A549 (cell line): ENCODE results near the gene GIPR. TPM values are rescaled to one million over a fixed set of nuclear protein-coding genes. Genes with fewer than 3 reads are reported as not detected.
A peak's percentile ranks its signal among the peaks of the same experiment; 100 is the strongest.

Experiments used
- ATAC-seq, 2 experiments: fragments of 200-7000 bp in 1 of 2; fragments of >200 bp in 1 of 2; cut with Nextera tagmentation in 1 of 2; cut with Tn5 transposase in 1 of 2; 3 replicates each; pipeline versions ENCODE4 v1.8.0 to v1.9.1; 2018 to 2020; ENCODE audit warnings: mild to moderate bottlenecking in 1 of 2, moderate library complexity in 1 of 2
- CTCF ChIA-PET: fragments of 300-600 bp; sonication (Branson Sonifier 250); formaldehyde crosslinking; extraction: SDS; loops from one replicate; lab custom pipeline; 2021; ENCODE audit warnings: antibody characterized with exemption, inconsistent platforms; lab: Yijun Ruan, JAX
- POLR2A ChIA-PET: fragments of 350-600 bp; formaldehyde crosslinking; extraction: SDS; loops from one replicate; lab custom pipeline; 2021; ENCODE audit warnings: antibody characterized with exemption, inconsistent platforms; lab: Yijun Ruan, JAX
- DNase-seq, 2 experiments: peaks; one replicate each; pipeline versions ENCODE4 v3.0.0 to v3.0.0-alpha.2; 2011 to 2016; ENCODE audit warnings: low read depth in 1 of 2, low spot score in 1 of 2
- FAIRE-seq: peaks from 2 replicates; lab custom pipeline; 2011; peaks lifted over from hg19 to GRCh38; lab: Jason Lieb, UNC
- H3K27ac ChIP-seq, 2 experiments: fragments of >200 bp; sonication (Bioruptor Twin); formaldehyde crosslinking; 3 replicates each; pipeline ENCODE4 v1.5.1; 2016 to 2017
- H3K4me1 ChIP-seq: fragments of >200 bp; sonication (Bioruptor Twin); formaldehyde crosslinking; 3 replicates; pipeline ENCODE4 v1.6.1; 2016
- H3K4me2 ChIP-seq: fragments of >200 bp; sonication (Bioruptor Twin); formaldehyde crosslinking; 3 replicates; pipeline ENCODE4 v1.6.1; 2016
- H3K4me3 ChIP-seq: fragments of >200 bp; sonication (Bioruptor Twin); formaldehyde crosslinking; 3 replicates; pipeline ENCODE4 v1.5.1; 2016
- H3K9me3 ChIP-seq: fragments of >200 bp; sonication (Bioruptor Twin); formaldehyde crosslinking; 3 replicates; pipeline ENCODE4 v1.6.1; 2016
- BCL3 ChIP-seq: fragments of >200 bp; sonication (Bioruptor Twin); formaldehyde crosslinking; IDR thresholded peaks from 3 replicates; pipeline ENCODE4 v1.6.1; 2016
- CHD2 ChIP-seq: fragments of 150-350 bp; IDR thresholded peaks from 2 replicates; pipeline ENCODE4 v1.6.1; 2014; ENCODE audit warnings: low read length; ENCODE audit not compliant: partially characterized antibody
- CHD4 ChIP-seq: fragments of 200-600 bp; sonication (generic); IDR thresholded peaks from 2 replicates; pipeline ENCODE4 v1.6.1; 2016; ENCODE audit warnings: antibody characterized with exemption, mild to moderate bottlenecking, borderline replicate concordance
- EHMT2 ChIP-seq: fragments of 200-600 bp; sonication (generic); IDR thresholded peaks from 2 replicates; pipeline ENCODE4 v1.6.1; 2016; ENCODE audit warnings: antibody characterized with exemption, low read depth, mild to moderate bottlenecking, moderate library complexity
- ELK1 ChIP-seq: fragments of 150-350 bp; IDR thresholded peaks from 2 replicates; pipeline ENCODE4 v1.6.1; 2014; ENCODE audit warnings: low read depth, mild to moderate bottlenecking, low read length
- EP300 ChIP-seq, 2 experiments: fragments of >200 bp; sonication (Bioruptor Twin); formaldehyde crosslinking; IDR thresholded peaks; 2 replicates in 1 of 2; 3 replicates in 1 of 2; pipeline ENCODE4 v1.6.1; 2016 to 2017
- ESRRA ChIP-seq: fragments of 150-350 bp; IDR thresholded peaks from 2 replicates; pipeline ENCODE4 v1.6.1; 2014; ENCODE audit warnings: mild to moderate bottlenecking, low read length, borderline replicate concordance
- FOSB ChIP-seq: fragments of 250-450 bp; sonication (Bioruptor Pico); IDR thresholded peaks from 2 replicates; pipeline ENCODE4 v1.5.0; 2020; ENCODE audit warnings: mild to moderate bottlenecking, moderate library complexity
- FOXS1 ChIP-seq: fragments of 250-450 bp; sonication (Bioruptor Pico); IDR thresholded peaks from 2 replicates; pipeline ENCODE4 v1.5.0; 2020; ENCODE audit warnings: mild to moderate bottlenecking, moderate library complexity
- HDAC2 ChIP-seq: fragments of 200-600 bp; sonication (generic); IDR thresholded peaks from 2 replicates; pipeline ENCODE4 v1.6.1; 2016
- HMGXB4 ChIP-seq: fragments of 250-450 bp; sonication (Bioruptor Pico); IDR thresholded peaks from 2 replicates; pipeline ENCODE4 v1.5.0; 2021; ENCODE audit warnings: mild to moderate bottlenecking, moderate library complexity, borderline replicate concordance
- KDM1A ChIP-seq: fragments of 200-600 bp; sonication (generic); IDR thresholded peaks from 2 replicates; pipeline ENCODE4 v1.6.1; 2016; ENCODE audit warnings: low read depth, mild to moderate bottlenecking
- MAFK ChIP-seq: fragments of 450-650 bp; IDR thresholded peaks from 2 replicates; pipeline ENCODE4 v1.6.1; 2014; ENCODE audit not compliant: partially characterized antibody
- MAZ ChIP-seq: fragments of 150-350 bp; IDR thresholded peaks from 2 replicates; pipeline ENCODE4 v1.6.1; 2014; ENCODE audit warnings: antibody characterized with exemption, low read depth, low read length, borderline replicate concordance
- NFE2L2 ChIP-seq: fragments of 150-350 bp; conservative IDR thresholded peaks from 2 replicates; pipeline ENCODE4 v1.6.1; 2014; ENCODE audit warnings: low read length
- NPAS2 ChIP-seq: fragments of 250-450 bp; sonication (Bioruptor Pico); IDR thresholded peaks from 2 replicates; pipeline ENCODE4 v1.8.0; 2022; ENCODE audit warnings: mild to moderate bottlenecking, moderate library complexity, borderline replicate concordance
- NR3C1 ChIP-seq: fragments of >200 bp; sonication (Bioruptor Twin); formaldehyde crosslinking; IDR thresholded peaks from 3 replicates; pipeline ENCODE4 v1.6.1; 2017
- RAD21 ChIP-seq, 2 experiments: fragments of >200 bp in 1 of 2; sonication (Bioruptor Twin) in 1 of 2; formaldehyde crosslinking in 1 of 2; IDR thresholded peaks in 1 of 2; conservative IDR thresholded peaks in 1 of 2; 2 replicates in 1 of 2; 3 replicates in 1 of 2; pipeline ENCODE4 v1.6.1; 2012 to 2018; ENCODE audit warnings: inconsistent platforms in 1 of 2
- RCOR1 ChIP-seq: fragments of 150-350 bp; IDR thresholded peaks from 2 replicates; pipeline ENCODE4 v1.6.1; 2014; ENCODE audit warnings: antibody characterized with exemption, low read length, low read depth
- REST ChIP-seq: fragments of 200-600 bp; sonication (generic); IDR thresholded peaks from 2 replicates; pipeline ENCODE4 v1.6.1; 2016; ENCODE audit warnings: antibody characterized with exemption, mild to moderate bottlenecking, moderate library complexity
- RFX5 ChIP-seq: fragments of 450-650 bp; IDR thresholded peaks from 2 replicates; pipeline ENCODE4 v1.7.1; 2014; ENCODE audit warnings: antibody characterized with exemption, mild to moderate bottlenecking, moderate library complexity
- RNF2 ChIP-seq: fragments of 200-600 bp; sonication (generic); IDR thresholded peaks from 2 replicates; pipeline ENCODE4 v1.6.1; 2016; ENCODE audit warnings: low read depth, mild to moderate bottlenecking, antibody characterized with exemption, moderate library complexity, borderline replicate concordance
- SREBF2 ChIP-seq: fragments of 450-650 bp; IDR thresholded peaks from 2 replicates; pipeline ENCODE4 v1.6.1; 2014; ENCODE audit warnings: mild to moderate bottlenecking, moderate library complexity
- TFCP2L1 ChIP-seq: fragments of 250-450 bp; sonication (Bioruptor Pico); IDR thresholded peaks from 2 replicates; pipeline ENCODE4 v1.5.0; 2021; ENCODE audit warnings: mild to moderate bottlenecking
- USF2 ChIP-seq: fragments of 450-650 bp; IDR thresholded peaks from 2 replicates; pipeline ENCODE4 v1.6.1; 2014; ENCODE audit warnings: antibody characterized with exemption
- ZC3H11A ChIP-seq: fragments of 450-650 bp; IDR thresholded peaks from 2 replicates; pipeline ENCODE4 v1.6.1; 2014; ENCODE audit warnings: antibody characterized with exemption, mild to moderate bottlenecking
- ZFP36 ChIP-seq: fragments of 450-650 bp; IDR thresholded peaks from 2 replicates; pipeline ENCODE4 v1.6.1; 2014; ENCODE audit warnings: borderline replicate concordance; ENCODE audit not compliant: partially characterized antibody
- ZNF302 ChIP-seq: fragments of 250-450 bp; sonication (Bioruptor Pico); IDR thresholded peaks from 2 replicates; pipeline ENCODE4 v1.9.0; 2021; ENCODE audit warnings: inconsistent platforms, mild to moderate bottlenecking, moderate library complexity
- ZSCAN20 ChIP-seq: fragments of 250-450 bp; sonication (Bioruptor Pico); IDR thresholded peaks from 2 replicates; pipeline ENCODE4 v1.8.0; 2022; ENCODE audit warnings: mild to moderate bottlenecking, moderate library complexity
- WGBS: methylation state at CpG from one replicate; pipeline ENCODE4 v1.1.6; 2017; ENCODE audit errors: missing lambda C conversion rate; 5-methylcytosine and 5-hydroxymethylcytosine counted together
- polyA plus RNA-seq, 4 experiments: library from polyadenylated mRNA; depleted of rRNA in 3 of 4; stranded (reverse); fragments of >200 nt; fragmentation: RNase III in 1 of 4; extraction: RNeasy Plus Mini Kit Qiagen cat#74134 plus additional on column Dnase treatment in 1 of 4; gene quantifications; 2 replicates in 3 of 4; 3 replicates in 1 of 4; pipeline ENCODE4 v1.2.3, GENCODE V29; 2011 to 2017

The GIPR gene
- polyA plus RNA-seq, 2 of the 4 experiments (the other 2 are of a cell fraction): 1.2 to 1.4 TPM

- 80% methylated on average over 3 of the region's 3 CpGs for WGBS
- no peak overlapping the region for H3K4me2 ChIP-seq
- ChIA-PET POLR2A (interaction anchor here (1.2 kb wide), 1 partner anchor 67 kb away, joined by 3 read pairs; no protein-coding TSS in a partner anchor), CTCF (interaction anchor here (0.8 to 5.8 kb wide), 9 partner anchors 8 to 172 kb away, joined by 3 to 38 read pairs (median 4); no protein-coding TSS in a partner anchor)
- no peaks in the 10 kb centered on the region for H3K9me3 ChIP-seq
- H3K27ac ChIP-seq: no peak overlapping the region
- no peak for TF ChIP-seq MAFK
- TF ChIP-seq NR3C1: no peak
- no peak for TF ChIP-seq CHD2
- TF ChIP-seq EHMT2: no peak
- TF ChIP-seq RFX5: no peak
- no peak for TF ChIP-seq SREBF2
- no peak for TF ChIP-seq KDM1A
- TF ChIP-seq CHD4: no peak
- no peak for TF ChIP-seq RNF2
- TF ChIP-seq NPAS2 (CRISPR knock-in tag): no peak
- TF ChIP-seq REST: no peak
- no peak for TF ChIP-seq ZFP36
- no peak for TF ChIP-seq ZNF302 (CRISPR knock-in tag)
- no peak for TF ChIP-seq ESRRA
- no peak for TF ChIP-seq TFCP2L1 (CRISPR knock-in tag)
- TF ChIP-seq ELK1: no peak
- no peak overlapping the region for H3K4me3 ChIP-seq
- H3K4me1 ChIP-seq: 0 out of 3 replicates have a peak, but pooled peaks cover 6% of the 10 kb centered on the region
- DNase-seq (no peak), ATAC-seq (no peak), FAIRE-seq (no peak)
These were observed 17.3 kb upstream of the GIPR start for GRCh38 chr19:45650722-45651121.

- ATAC-seq (peak; percentile 6 to 28; a peak in 2 of 6 replicates), FAIRE-seq (no peak), DNase-seq (no peak)
- ChIA-PET CTCF (interaction anchor here (0.6 to 5.8 kb wide), 8 partner anchors 8 to 156 kb away, joined by 3 to 38 read pairs (median 3); no protein-coding TSS in a partner anchor), POLR2A (no interaction called here)
- no peak overlapping the region for H3K4me3 ChIP-seq
- no peak for TF ChIP-seq RAD21 (conservative IDR thresholded peaks at IDR 0.05 in 1 of 2, IDR thresholded peaks at IDR 0.05 in 1 of 2)
- TF ChIP-seq NPAS2 (CRISPR knock-in tag): no peak
- no peak for TF ChIP-seq MAFK
- no peak for TF ChIP-seq RCOR1
- no peak for TF ChIP-seq SREBF2
- no peak for TF ChIP-seq ZC3H11A
- no peak for TF ChIP-seq FOXS1 (CRISPR knock-in tag)
- TF ChIP-seq NR3C1: no peak
- TF ChIP-seq FOSB (CRISPR knock-in tag): no peak
- TF ChIP-seq EP300 (IDR thresholded peaks at IDR 0.05): no peak
- no peak for TF ChIP-seq BCL3
- no peak for TF ChIP-seq NFE2L2
- TF ChIP-seq MAZ: no peak
- TF ChIP-seq HMGXB4 (CRISPR knock-in tag): no peak
- no peak for TF ChIP-seq ZNF302 (CRISPR knock-in tag)
- TF ChIP-seq HDAC2: no peak
- TF ChIP-seq KDM1A: no peak
- TF ChIP-seq ESRRA: no peak
- no peak for TF ChIP-seq USF2
- TF ChIP-seq ZSCAN20 (CRISPR knock-in tag): no peak
- H3K9me3 ChIP-seq: no peaks in the 10 kb centered on the region
- H3K27ac ChIP-seq: no peak overlapping the region
- WGBS: 64% methylated on average over 5 of the region's 5 CpGs
- H3K4me2 ChIP-seq: no peak overlapping the region
- no peaks in the 10 kb centered on the region for H3K4me1 ChIP-seq
These were observed 14.4 kb upstream of the GIPR start for GRCh38 chr19:45653634-45654033.
